ENCODE results near the gene ADAM8. TPM values are rescaled to one million over a fixed set of nuclear protein-coding genes. Genes with fewer than 3 reads are reported as not detected.

The ADAM8 gene
- total and polyA plus RNA-seq, 2 of the 8 experiments (the other 6 are each of a cell fraction or from before 2014, with no cell fraction given): 4.6 TPM

- no peak for TF ChIP-seq SAP30 (IDR thresholded peaks at IDR 0.05; ENCODE audit: insufficient read depth, insufficient replicate concordance, low read length)
- TF ChIP-seq POLR2AphosphoS5 (IDR thresholded peaks at IDR 0.05; ENCODE audit: low read depth, low read length): no peak
- TF ChIP-seq EZH2 (IDR thresholded peaks at IDR 0.05; ENCODE audit: low read depth, low read length, severe bottlenecking): peak; percentile 65
- TF ChIP-seq GABPA (IDR thresholded peaks at IDR 0.05; ENCODE audit: borderline replicate concordance, insufficient read depth, low read length): no peak
- no peak for TF ChIP-seq SP4 (IDR thresholded peaks at IDR 0.05; ENCODE audit: low read length)
- TF ChIP-seq SIRT6 (IDR thresholded peaks at IDR 0.05; ENCODE audit: low read length): no peak
- no peak for TF ChIP-seq FOSL1 (IDR thresholded peaks at IDR 0.05; ENCODE audit: insufficient read depth, low read depth, low read length)
- peak; percentile 95 for TF ChIP-seq E2F6 (IDR thresholded peaks at IDR 0.05)
Observed at GRCh38 chr10:133231244-133231945, 45.3 kb downstream of the ADAM8 start (continued).
